RWPE2 (cell line): ENCODE measurements around the gene EHBP1.

ENCODE experiments used
- ATAC-seq: fragments of 200-7000 bp; cut with Tn5 transposase; 3 replicates; pipeline ENCODE4 v1.9.1; 2021; ENCODE audit warnings: low read depth
- DNase-seq: peaks from one replicate; pipeline ENCODE4 v3.0.0-alpha.2; 2020; ENCODE audit warnings: low spot score
- H3K27ac ChIP-seq: fragments of 450-650 bp; 2 replicates; pipeline ENCODE4 v1.5.1; 2017; ENCODE audit warnings: mild to moderate bottlenecking; ENCODE audit not compliant: poor library complexity, severe bottlenecking
- H3K27me3 ChIP-seq: fragments of 250-450 bp; sonication (Bioruptor Pico); 2 replicates; pipeline ENCODE4 v1.5.1; 2021; ENCODE audit warnings: mild to moderate bottlenecking, moderate library complexity; ENCODE audit not compliant: insufficient read depth, poor library complexity, severe bottlenecking
- H3K36me3 ChIP-seq: fragments of 250-450 bp; sonication (Bioruptor Pico); 2 replicates; pipeline ENCODE4 v1.5.1; 2020; ENCODE audit warnings: low read depth, mild to moderate bottlenecking, moderate library complexity
- H3K4me1 ChIP-seq: fragments of 250-450 bp; sonication (Bioruptor Pico); 2 replicates; pipeline ENCODE4 v1.5.1; 2021; ENCODE audit warnings: mild to moderate bottlenecking, moderate library complexity; ENCODE audit not compliant: insufficient read depth, poor library complexity, severe bottlenecking
- H3K4me3 ChIP-seq: fragments of 250-450 bp; sonication (Bioruptor Pico); 2 replicates; pipeline ENCODE4 v1.5.1; 2021; ENCODE audit warnings: mild to moderate bottlenecking, moderate library complexity; ENCODE audit not compliant: severe bottlenecking
- H3K9me3 ChIP-seq: fragments of 250-450 bp; sonication (Bioruptor Pico); 2 replicates; pipeline ENCODE4 v1.5.1; 2021; ENCODE audit warnings: mild to moderate bottlenecking, moderate library complexity; ENCODE audit not compliant: severe bottlenecking
- TF ChIP-seq, protein P1 (sequence below): fragments of 450-650 bp; IDR thresholded peaks from one replicate; pipeline ENCODE4 v1.5.1; 2017; ENCODE audit warnings: mild to moderate bottlenecking, moderate library complexity; ENCODE audit not compliant: poor library complexity, severe bottlenecking

EHBP1 gene

DNA sequence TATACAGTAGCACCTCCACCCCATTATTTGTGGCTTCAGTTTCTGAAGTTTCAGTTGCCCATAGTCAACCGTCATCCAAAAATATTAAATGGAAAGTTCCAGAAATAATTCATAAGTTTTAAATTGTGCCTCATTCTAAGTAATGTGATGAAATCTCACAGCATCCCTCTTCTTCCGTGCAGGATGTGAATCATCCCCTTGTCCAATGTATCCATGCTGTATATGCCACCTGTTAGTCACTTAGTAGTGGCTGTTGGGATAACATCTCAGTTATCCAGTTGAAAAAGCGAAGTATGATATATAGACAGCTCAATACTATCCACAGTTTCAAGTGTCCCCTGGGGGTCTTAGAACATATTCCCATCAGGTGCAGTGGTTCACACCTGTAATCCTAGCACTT is 226.0 kb downstream of the EHBP1 start:
- peaks cover 4% of the 10 kb centered on the region; the same call in 1 of the 2 replicates for H3K36me3 ChIP-seq
- no peak overlapping the region for H3K27ac ChIP-seq
- no peaks in the 10 kb centered on the region for H3K27me3 ChIP-seq
- no peaks in the 10 kb centered on the region for H3K4me1 ChIP-seq
- H3K9me3 ChIP-seq, result no peaks in the 10 kb centered on the region
- ATAC-seq, result 0 out of 3 replicates have a peak, but pooled peaks have one; percentile 48
- H3K4me3 ChIP-seq, result no peak overlapping the region
- DNase-seq, result no peak
- TF ChIP-seq, protein P1, sequence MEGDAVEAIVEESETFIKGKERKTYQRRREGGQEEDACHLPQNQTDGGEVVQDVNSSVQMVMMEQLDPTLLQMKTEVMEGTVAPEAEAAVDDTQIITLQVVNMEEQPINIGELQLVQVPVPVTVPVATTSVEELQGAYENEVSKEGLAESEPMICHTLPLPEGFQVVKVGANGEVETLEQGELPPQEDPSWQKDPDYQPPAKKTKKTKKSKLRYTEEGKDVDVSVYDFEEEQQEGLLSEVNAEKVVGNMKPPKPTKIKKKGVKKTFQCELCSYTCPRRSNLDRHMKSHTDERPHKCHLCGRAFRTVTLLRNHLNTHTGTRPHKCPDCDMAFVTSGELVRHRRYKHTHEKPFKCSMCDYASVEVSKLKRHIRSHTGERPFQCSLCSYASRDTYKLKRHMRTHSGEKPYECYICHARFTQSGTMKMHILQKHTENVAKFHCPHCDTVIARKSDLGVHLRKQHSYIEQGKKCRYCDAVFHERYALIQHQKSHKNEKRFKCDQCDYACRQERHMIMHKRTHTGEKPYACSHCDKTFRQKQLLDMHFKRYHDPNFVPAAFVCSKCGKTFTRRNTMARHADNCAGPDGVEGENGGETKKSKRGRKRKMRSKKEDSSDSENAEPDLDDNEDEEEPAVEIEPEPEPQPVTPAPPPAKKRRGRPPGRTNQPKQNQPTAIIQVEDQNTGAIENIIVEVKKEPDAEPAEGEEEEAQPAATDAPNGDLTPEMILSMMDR, result no peak

DNA sequence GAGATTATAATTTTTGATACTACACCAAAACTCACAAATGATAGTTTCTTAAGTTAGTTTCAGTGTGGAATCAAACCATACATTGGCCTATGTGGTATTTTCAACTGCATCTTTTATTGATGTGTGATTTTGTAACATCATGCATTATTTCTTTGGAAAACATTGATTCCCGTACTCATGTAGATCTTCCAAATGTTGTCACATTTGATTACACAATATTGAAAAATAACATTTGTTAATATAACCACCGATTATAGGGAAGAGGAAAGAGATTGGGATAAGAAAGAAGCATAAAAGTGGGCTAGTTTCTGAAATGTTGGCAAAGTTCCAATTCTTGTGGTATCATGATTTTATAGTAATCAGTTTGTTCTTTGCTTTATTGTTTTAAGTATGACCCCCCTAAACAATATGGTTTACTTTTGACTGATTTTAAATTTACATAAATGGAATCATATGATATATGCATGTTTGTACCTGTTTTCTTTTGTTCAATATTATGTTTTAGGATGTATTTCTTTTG is 227.9 kb downstream of the EHBP1 start:
- Histone ChIP-seq H3K36me3 (no peaks in the 10 kb centered on the region; the same call in 1 of the 2 replicates), H3K27ac (no peak overlapping the region), H3K9me3 (no peaks in the 10 kb centered on the region), H3K4me1 (no peaks in the 10 kb centered on the region), H3K27me3 (no peaks in the 10 kb centered on the region), H3K4me3 (no peak overlapping the region)
- no peak for DNase-seq
- TF ChIP-seq, protein P1, result no peak
- no peak for ATAC-seq

DNA sequence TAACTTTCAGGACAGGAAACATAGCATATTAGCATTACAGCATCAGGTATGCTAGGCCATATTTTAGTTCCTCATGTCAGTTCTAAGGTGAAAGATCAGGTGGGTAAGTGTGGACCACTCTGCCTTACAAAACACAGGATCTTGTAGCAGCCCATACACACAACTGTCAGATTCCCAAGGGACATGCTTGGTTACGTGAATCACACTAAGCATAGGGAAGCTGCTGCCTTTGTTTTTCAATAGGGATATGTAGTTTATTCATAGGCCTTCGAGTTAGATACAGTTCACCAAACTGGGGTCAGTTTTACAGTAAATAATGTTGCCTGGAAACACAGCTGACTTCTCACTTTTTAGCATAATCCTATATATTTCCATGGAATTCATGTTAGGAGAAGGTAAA is 229.0 kb downstream of the EHBP1 start:
- Histone ChIP-seq H3K36me3 (no peaks in the 10 kb centered on the region; the same call in 1 of the 2 replicates), H3K9me3 (no peaks in the 10 kb centered on the region), H3K27me3 (no peaks in the 10 kb centered on the region), H3K4me3 (no peak overlapping the region), H3K27ac (no peak overlapping the region), H3K4me1 (no peaks in the 10 kb centered on the region)
- ATAC-seq, result no peak
- TF ChIP-seq, protein P1, result no peak
- no peak for DNase-seq

DNA sequence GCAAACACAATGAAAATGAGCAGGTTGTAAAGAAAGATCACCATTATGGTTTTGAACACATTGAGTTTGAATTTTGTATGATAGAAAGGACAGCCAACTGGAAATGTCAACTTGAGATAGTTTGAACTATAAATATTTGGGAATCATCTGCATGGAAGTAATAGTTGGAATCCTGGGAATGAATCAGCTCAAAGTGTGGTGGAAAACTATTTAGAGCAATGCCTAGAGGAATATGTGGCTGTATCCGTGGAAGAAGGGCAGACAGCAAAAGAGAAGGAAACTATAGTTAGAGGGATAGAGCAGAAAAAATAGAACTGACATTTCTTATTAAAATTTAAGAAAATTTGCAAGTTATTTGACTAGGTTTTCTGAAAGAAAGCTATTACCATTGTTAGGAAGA is 232.6 kb downstream of the EHBP1 start:
- H3K27me3 ChIP-seq, result no peaks in the 10 kb centered on the region
- DNase-seq, result no peak
- no peak for ATAC-seq
- H3K9me3 ChIP-seq, result no peaks in the 10 kb centered on the region
- no peaks in the 10 kb centered on the region for H3K4me1 ChIP-seq
- peaks cover 10% of the 10 kb centered on the region for H3K36me3 ChIP-seq
- no peak overlapping the region for H3K4me3 ChIP-seq
- no peak overlapping the region for H3K27ac ChIP-seq
- TF ChIP-seq, protein P1, result no peak

DNA sequence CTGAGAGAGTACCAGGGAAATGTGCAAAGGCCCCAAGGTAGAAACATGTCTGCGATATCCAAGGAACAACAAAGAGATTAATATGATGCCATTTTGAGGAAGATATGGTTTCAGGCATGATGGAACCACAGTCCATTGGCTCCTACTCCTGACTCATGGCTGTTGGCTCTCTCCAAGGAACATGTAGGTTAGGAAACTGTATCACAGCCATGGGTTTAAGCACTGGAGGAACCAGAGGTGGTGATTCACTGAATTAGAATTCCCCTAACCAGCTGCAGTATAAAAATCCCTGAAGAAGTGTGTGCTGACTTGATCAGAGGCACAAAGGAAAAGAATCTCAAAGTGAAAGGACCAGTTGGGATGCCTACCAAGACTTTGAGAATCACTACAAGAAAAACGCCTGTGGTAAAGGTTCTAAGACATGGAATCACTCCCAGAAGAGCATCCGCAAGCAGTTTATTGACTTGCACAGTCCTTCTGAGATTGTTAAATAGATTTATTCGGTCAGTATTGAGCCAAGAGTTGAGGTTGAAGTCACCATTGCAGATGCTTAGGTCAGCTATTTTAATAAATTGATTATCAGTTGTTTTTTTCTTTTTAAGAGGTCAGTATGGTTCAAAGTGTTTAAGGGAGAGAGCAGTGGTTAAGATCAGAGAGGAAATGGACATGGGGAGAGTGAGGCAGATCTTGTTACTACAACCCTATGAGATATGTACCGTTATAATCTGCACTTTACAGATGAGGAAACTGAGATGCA is 234.4 kb downstream of the EHBP1 start:
- DNase-seq (no peak), ATAC-seq (peak; percentile 89)
- H3K9me3 ChIP-seq, result no peaks in the 10 kb centered on the region
- H3K4me3 ChIP-seq, result no peak overlapping the region
- no peaks in the 10 kb centered on the region for H3K27me3 ChIP-seq
- TF ChIP-seq, protein P1, result no peak
- no peaks in the 10 kb centered on the region for H3K4me1 ChIP-seq
- no peak overlapping the region for H3K27ac ChIP-seq
- H3K36me3 ChIP-seq, result peaks cover 28% of the 10 kb centered on the region
